ENCODE results near the gene FITM2.

DNA sequence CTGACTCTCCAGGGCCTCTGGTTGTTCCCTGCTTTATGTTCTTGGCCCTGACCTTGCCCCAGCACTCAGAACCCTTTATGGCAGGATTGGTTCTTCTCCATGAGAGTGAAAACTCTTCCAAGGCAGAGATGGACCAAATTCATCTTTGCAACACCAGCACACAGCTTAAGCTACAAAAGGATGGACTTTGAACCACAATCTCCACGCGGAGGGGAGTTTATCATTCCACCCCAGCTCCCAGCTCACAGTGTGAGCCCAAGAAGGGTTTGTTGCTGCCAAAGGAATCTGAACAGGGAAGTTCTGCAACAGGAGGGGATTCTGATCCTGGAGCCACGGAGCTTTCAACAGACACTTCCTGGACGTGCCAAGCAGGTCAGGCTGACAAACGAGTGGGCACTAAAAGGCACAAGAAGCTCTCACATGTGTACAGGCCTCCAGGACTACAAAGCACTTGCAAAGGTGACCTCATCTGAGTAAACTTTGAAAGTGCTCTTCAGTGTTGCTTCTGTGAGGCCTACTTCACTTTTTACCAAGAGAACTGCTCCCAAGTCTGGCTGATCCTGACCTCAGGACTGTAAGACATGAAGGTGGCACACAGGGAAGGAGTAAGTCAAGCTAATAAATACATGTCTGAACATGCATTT, 8.9 kb downstream of the FITM2 start:
- no peak for TF ChIP-seq CTCF (IDR thresholded peaks at IDR 0.05)
- no peak for TF ChIP-seq POLR2A (IDR thresholded peaks at IDR 0.05)

Data from uterus (tissue), 2 donors.